Spinal cord (tissue), 10 donors: ENCODE measurements around the gene CXCL12. TPM values are rescaled to one million over a fixed set of nuclear protein-coding genes. Genes with fewer than 3 reads are reported as not detected.

ENCODE experiments used
- DNase-seq, 6 donors: peaks; one replicate each; pipeline versions ENCODE4 v3.0.0 to v3.0.0-alpha.2; 2013 to 2015; ENCODE audit warnings: low spot score in 6 of 6, low read depth in 4 of 6
- H3K27ac ChIP-seq: one replicate; pipeline ENCODE4 v1.5.1; 2013; ENCODE audit warnings: low read depth, low read length, control low read depth
- H3K27me3 ChIP-seq: one replicate; pipeline ENCODE4 v1.6.1; 2013; ENCODE audit warnings: low read length; ENCODE audit not compliant: control insufficient read depth, insufficient read depth
- H3K36me3 ChIP-seq: one replicate; pipeline ENCODE4 v1.6.1; 2013; ENCODE audit warnings: low read length; ENCODE audit not compliant: control insufficient read depth, insufficient read depth
- H3K4me1 ChIP-seq: one replicate; pipeline ENCODE4 v1.6.1; 2013; ENCODE audit warnings: low read length; ENCODE audit not compliant: control insufficient read depth, insufficient read depth
- H3K4me3 ChIP-seq: one replicate; pipeline ENCODE4 v1.5.1; 2013; ENCODE audit warnings: low read depth, low read length, control low read depth
- H3K9me3 ChIP-seq: one replicate; pipeline ENCODE4 v1.6.1; 2013; ENCODE audit warnings: low read length; ENCODE audit not compliant: control insufficient read depth, insufficient read depth
- WGBS: methylation state at CpG from one replicate; pipeline ENCODE4 v1.1.5; 2013; ENCODE audit warnings: missing lambda C conversion rate; ENCODE audit not compliant: insufficient coverage; 5-methylcytosine and 5-hydroxymethylcytosine counted together
- polyA plus RNA-seq, 2 donors: library from polyadenylated mRNA; unstranded; fragments of 120-200 nt; gene quantifications; one replicate each; pipeline ENCODE4 v1.2.1, GENCODE V29; 2013; ENCODE audit not compliant: insufficient read length in 2 of 2
- total RNA-seq, 2 donors: library from RNA; depleted of rRNA in 1 of 2; stranded (reverse); fragments of 120-200 nt in 1 of 2; fragments of >200 nt in 1 of 2; gene quantifications; one replicate each; pipeline versions ENCODE4 v1.2.3 to v1.2.4, GENCODE V29; 2013 to 2014
- donor health status: healthy.

The CXCL12 gene
- total and polyA plus RNA-seq, 4 donors = 90.1 to 152 (median 104) TPM

GRCh38 chr10:44347609-44348400, 37.1 kb downstream of the CXCL12 start:
- H3K4me3 ChIP-seq = no peak overlapping the region
- no peaks in the 10 kb centered on the region for H3K36me3 ChIP-seq
- 89% methylated on average over 8 of the region's 10 CpGs for WGBS
- peaks cover 11% of the 10 kb centered on the region for H3K4me1 ChIP-seq
- H3K9me3 ChIP-seq = no peaks in the 10 kb centered on the region
- DNase-seq = no peak
- no peaks in the 10 kb centered on the region for H3K27me3 ChIP-seq
- no peak overlapping the region for H3K27ac ChIP-seq

GRCh38 chr10:44344727-44345126, 40.2 kb downstream of the CXCL12 start:
- H3K4me1 ChIP-seq = peaks cover 11% of the 10 kb centered on the region
- DNase-seq = no peak
- H3K36me3 ChIP-seq = no peaks in the 10 kb centered on the region
- 81% methylated on average over 3 of the region's 6 CpGs for WGBS
- no peak overlapping the region for H3K4me3 ChIP-seq
- H3K27me3 ChIP-seq = no peaks in the 10 kb centered on the region
- H3K27ac ChIP-seq = no peak overlapping the region
- H3K9me3 ChIP-seq = no peaks in the 10 kb centered on the region

GRCh38 chr10:44343843-44344242, 41.1 kb downstream of the CXCL12 start:
- whole genome bisulfite sequencing = 51% methylated on average over 3 of the region's 3 CpGs
- Histone ChIP-seq H3K27ac (no peak overlapping the region), H3K4me1 (peaks cover 11% of the 10 kb centered on the region), H3K27me3 (no peaks in the 10 kb centered on the region), H3K36me3 (no peaks in the 10 kb centered on the region), H3K4me3 (no peak overlapping the region), H3K9me3 (no peaks in the 10 kb centered on the region)
- peak in 2 of 6 donors; percentile 9 to 30 for DNase-seq

GRCh38 chr10:44341886-44342285, 43.0 kb downstream of the CXCL12 start:
- H3K27me3 ChIP-seq = no peaks in the 10 kb centered on the region
- H3K36me3 ChIP-seq = no peaks in the 10 kb centered on the region
- WGBS = 100% methylated on average over 1 of the region's 3 CpGs
- no peak overlapping the region for H3K4me3 ChIP-seq
- H3K27ac ChIP-seq = no peak overlapping the region
- H3K9me3 ChIP-seq = no peaks in the 10 kb centered on the region
- DNase-seq = no peak
- H3K4me1 ChIP-seq = peaks cover 11% of the 10 kb centered on the region

GRCh38 chr10:44340557-44340956, 44.3 kb downstream of the CXCL12 start:
- Histone ChIP-seq H3K4me3 (no peak overlapping the region), H3K4me1 (peaks cover 11% of the 10 kb centered on the region), H3K27ac (no peak overlapping the region), H3K36me3 (no peaks in the 10 kb centered on the region), H3K27me3 (no peaks in the 10 kb centered on the region), H3K9me3 (no peaks in the 10 kb centered on the region)
- no peak for DNase-seq
- WGBS = 100% methylated on average over 1 of the region's 3 CpGs

GRCh38 chr10:44339218-44339617, 45.7 kb downstream of the CXCL12 start:
- Histone ChIP-seq H3K4me3 (no peak overlapping the region), H3K27me3 (no peaks in the 10 kb centered on the region), H3K4me1 (peaks cover 7% of the 10 kb centered on the region), H3K9me3 (no peaks in the 10 kb centered on the region), H3K27ac (no peak overlapping the region), H3K36me3 (no peaks in the 10 kb centered on the region)
- WGBS = 50% methylated on average over 1 of the region's 3 CpGs
- no peak for DNase-seq

- Histone ChIP-seq H3K27me3 (no peaks in the 10 kb centered on the region), H3K9me3 (no peaks in the 10 kb centered on the region), H3K4me3 (no peak overlapping the region), H3K36me3 (no peaks in the 10 kb centered on the region), H3K27ac (no peak overlapping the region), H3K4me1 (no peaks in the 10 kb centered on the region)
- WGBS = 89% methylated on average over 3 of the region's 4 CpGs
- DNase-seq = no peak
These were observed 47.8 kb downstream of the CXCL12 start for GRCh38 chr10:44337081-44337480.

GRCh38 chr10:44335330-44336021, 49.4 kb downstream of the CXCL12 start:
- no peak for DNase-seq
- H3K27me3 ChIP-seq = no peaks in the 10 kb centered on the region
- 78% methylated on average over 5 of the region's 9 CpGs for WGBS
- no peaks in the 10 kb centered on the region for H3K36me3 ChIP-seq
- H3K4me3 ChIP-seq = no peak overlapping the region
- H3K9me3 ChIP-seq = no peaks in the 10 kb centered on the region
- no peak overlapping the region for H3K27ac ChIP-seq
- H3K4me1 ChIP-seq = no peaks in the 10 kb centered on the region

- H3K27ac ChIP-seq = no peak overlapping the region
- no peaks in the 10 kb centered on the region for H3K36me3 ChIP-seq
- no peak overlapping the region for H3K4me3 ChIP-seq
- H3K9me3 ChIP-seq = no peaks in the 10 kb centered on the region
- DNase-seq = peak in 1 of 6 donors; percentile 14
- no peaks in the 10 kb centered on the region for H3K4me1 ChIP-seq
- WGBS = 85% methylated on average over 3 of the region's 4 CpGs
- H3K27me3 ChIP-seq = no peaks in the 10 kb centered on the region
These were observed 50.2 kb downstream of the CXCL12 start for GRCh38 chr10:44334621-44335184.
